ENCODE measurements around the gene SPATA6.

Gene SPATA6

DNA sequence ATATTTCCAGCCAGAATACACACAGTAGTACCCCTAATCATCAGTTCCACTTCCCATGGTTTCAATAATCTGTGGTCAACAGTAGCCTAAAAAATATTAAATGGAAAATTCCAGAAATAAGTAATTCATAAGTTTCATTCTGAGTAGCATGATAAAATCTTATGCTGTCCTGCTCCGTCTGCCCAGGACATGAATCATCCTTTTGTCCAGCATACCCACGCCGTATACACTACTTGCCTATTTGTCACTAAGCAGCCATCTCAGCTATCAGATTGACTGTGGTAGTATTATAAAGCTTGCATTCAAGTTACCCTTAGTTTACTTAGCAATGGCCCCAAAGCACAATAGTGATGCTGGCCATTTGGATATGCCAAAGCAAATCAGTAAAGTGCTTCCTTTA, 130.8 kb downstream of the SPATA6 start:
- H3K9me3 ChIP-seq (ENCODE audit: control insufficient read depth, low read length), result no peaks in the 10 kb centered on the region
- no peak overlapping the region for H3K9ac ChIP-seq
- no peaks in the 10 kb centered on the region for H3K79me2 ChIP-seq
- no peak overlapping the region for H3K4me2 ChIP-seq (ENCODE audit: low read length)
- TF ChIP-seq, protein P1, sequence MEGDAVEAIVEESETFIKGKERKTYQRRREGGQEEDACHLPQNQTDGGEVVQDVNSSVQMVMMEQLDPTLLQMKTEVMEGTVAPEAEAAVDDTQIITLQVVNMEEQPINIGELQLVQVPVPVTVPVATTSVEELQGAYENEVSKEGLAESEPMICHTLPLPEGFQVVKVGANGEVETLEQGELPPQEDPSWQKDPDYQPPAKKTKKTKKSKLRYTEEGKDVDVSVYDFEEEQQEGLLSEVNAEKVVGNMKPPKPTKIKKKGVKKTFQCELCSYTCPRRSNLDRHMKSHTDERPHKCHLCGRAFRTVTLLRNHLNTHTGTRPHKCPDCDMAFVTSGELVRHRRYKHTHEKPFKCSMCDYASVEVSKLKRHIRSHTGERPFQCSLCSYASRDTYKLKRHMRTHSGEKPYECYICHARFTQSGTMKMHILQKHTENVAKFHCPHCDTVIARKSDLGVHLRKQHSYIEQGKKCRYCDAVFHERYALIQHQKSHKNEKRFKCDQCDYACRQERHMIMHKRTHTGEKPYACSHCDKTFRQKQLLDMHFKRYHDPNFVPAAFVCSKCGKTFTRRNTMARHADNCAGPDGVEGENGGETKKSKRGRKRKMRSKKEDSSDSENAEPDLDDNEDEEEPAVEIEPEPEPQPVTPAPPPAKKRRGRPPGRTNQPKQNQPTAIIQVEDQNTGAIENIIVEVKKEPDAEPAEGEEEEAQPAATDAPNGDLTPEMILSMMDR (IDR thresholded peaks at IDR 0.05), result no peak
- H2AFZ ChIP-seq, result no peak overlapping the region
- no peak overlapping the region for H3K27ac ChIP-seq
- no peak overlapping the region for H3K4me3 ChIP-seq (ENCODE audit: low read depth, low read length)
- H3K36me3 ChIP-seq (ENCODE audit: control insufficient read depth, insufficient read depth, low read length), result no peaks in the 10 kb centered on the region
- H3K27me3 ChIP-seq (ENCODE audit: control insufficient read depth, insufficient read depth, low read length), result no peaks in the 10 kb centered on the region
- no peaks in the 10 kb centered on the region for H3K4me1 ChIP-seq

GRCh38 chr1:48338257-48338656, 133.7 kb downstream of the SPATA6 start:
- no peaks in the 10 kb centered on the region for H3K27me3 ChIP-seq (ENCODE audit: control insufficient read depth, insufficient read depth, low read length)
- TF ChIP-seq, protein P1 (IDR thresholded peaks at IDR 0.05), result no peak
- H3K36me3 ChIP-seq (ENCODE audit: control insufficient read depth, insufficient read depth, low read length), result no peaks in the 10 kb centered on the region
- H3K4me1 ChIP-seq, result no peaks in the 10 kb centered on the region
- no peak overlapping the region for H3K9ac ChIP-seq
- H3K4me2 ChIP-seq (ENCODE audit: low read length), result no peak overlapping the region
- H3K4me3 ChIP-seq (ENCODE audit: low read depth, low read length), result no peak overlapping the region
- no peaks in the 10 kb centered on the region for H3K79me2 ChIP-seq
- H3K27ac ChIP-seq, result no peak overlapping the region
- no peak overlapping the region for H2AFZ ChIP-seq
- H3K9me3 ChIP-seq (ENCODE audit: control insufficient read depth, low read length), result no peaks in the 10 kb centered on the region

DNA sequence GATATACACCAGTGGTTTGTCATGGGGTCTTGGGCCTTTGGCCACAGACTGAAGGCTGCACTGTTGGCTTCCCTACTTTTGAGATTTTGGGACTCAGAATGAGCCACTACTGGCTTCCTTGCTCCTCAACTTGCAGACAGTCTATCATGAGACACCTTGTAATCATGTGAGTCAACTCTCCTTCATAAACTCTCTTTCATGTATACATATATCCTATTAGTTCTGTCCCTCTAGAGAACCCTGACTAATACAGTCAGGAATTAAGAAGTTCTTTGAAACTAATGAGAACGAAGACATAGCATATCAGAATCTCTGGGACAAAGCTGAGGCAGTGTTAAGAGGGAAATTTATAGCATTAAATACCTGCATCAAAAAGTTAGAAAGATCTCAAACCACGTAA, 138.7 kb downstream of the SPATA6 start:
- Histone ChIP-seq H3K9ac (no peak overlapping the region), H3K4me2 (ENCODE audit: low read length) (no peak overlapping the region), H3K4me1 (no peaks in the 10 kb centered on the region), H3K79me2 (no peaks in the 10 kb centered on the region), H2AFZ (no peak overlapping the region), H3K4me3 (ENCODE audit: low read depth, low read length) (no peak overlapping the region), H3K36me3 (ENCODE audit: control insufficient read depth, insufficient read depth, low read length) (no peaks in the 10 kb centered on the region), H3K27ac (no peak overlapping the region), H3K9me3 (ENCODE audit: control insufficient read depth, low read length) (no peaks in the 10 kb centered on the region), H3K27me3 (ENCODE audit: control insufficient read depth, insufficient read depth, low read length) (no peaks in the 10 kb centered on the region)
- TF ChIP-seq, protein P1 (IDR thresholded peaks at IDR 0.05), result no peak

GRCh38 chr1:48332115-48332514, 139.9 kb downstream of the SPATA6 start:
- Histone ChIP-seq H3K9me3 (ENCODE audit: control insufficient read depth, low read length) (no peaks in the 10 kb centered on the region), H3K4me3 (ENCODE audit: low read depth, low read length) (no peak overlapping the region), H3K27me3 (ENCODE audit: control insufficient read depth, insufficient read depth, low read length) (no peaks in the 10 kb centered on the region), H2AFZ (no peak overlapping the region), H3K9ac (no peak overlapping the region), H3K27ac (no peak overlapping the region), H3K36me3 (ENCODE audit: control insufficient read depth, insufficient read depth, low read length) (no peaks in the 10 kb centered on the region), H3K79me2 (no peaks in the 10 kb centered on the region), H3K4me1 (no peaks in the 10 kb centered on the region), H3K4me2 (ENCODE audit: low read length) (no peak overlapping the region)
- TF ChIP-seq, protein P1 (IDR thresholded peaks at IDR 0.05), result no peak

- TF ChIP-seq, protein P1 (IDR thresholded peaks at IDR 0.05), result no peak
- Histone ChIP-seq H3K27me3 (ENCODE audit: control insufficient read depth, insufficient read depth, low read length) (no peaks in the 10 kb centered on the region), H3K79me2 (no peaks in the 10 kb centered on the region), H2AFZ (no peak overlapping the region), H3K4me3 (ENCODE audit: low read depth, low read length) (no peak overlapping the region), H3K4me1 (no peaks in the 10 kb centered on the region), H3K36me3 (ENCODE audit: control insufficient read depth, insufficient read depth, low read length) (no peaks in the 10 kb centered on the region), H3K9me3 (ENCODE audit: control insufficient read depth, low read length) (peaks cover 8% of the 10 kb centered on the region), H3K9ac (no peak overlapping the region), H3K4me2 (ENCODE audit: low read length) (no peak overlapping the region), H3K27ac (no peak overlapping the region)
These were observed 142.1 kb downstream of the SPATA6 start for GRCh38 chr1:48329905-48330304.
